ENCODE results near the gene MCHR1. TPM values are rescaled to one million over a fixed set of nuclear protein-coding genes. Genes with fewer than 3 reads are reported as not detected.

MCHR1 gene
- total and polyA plus RNA-seq, 2 of the 13 experiments (the other 11 are each of a cell fraction or from before 2014, with no cell fraction given), result 0.40 to 0.83 TPM

DNA sequence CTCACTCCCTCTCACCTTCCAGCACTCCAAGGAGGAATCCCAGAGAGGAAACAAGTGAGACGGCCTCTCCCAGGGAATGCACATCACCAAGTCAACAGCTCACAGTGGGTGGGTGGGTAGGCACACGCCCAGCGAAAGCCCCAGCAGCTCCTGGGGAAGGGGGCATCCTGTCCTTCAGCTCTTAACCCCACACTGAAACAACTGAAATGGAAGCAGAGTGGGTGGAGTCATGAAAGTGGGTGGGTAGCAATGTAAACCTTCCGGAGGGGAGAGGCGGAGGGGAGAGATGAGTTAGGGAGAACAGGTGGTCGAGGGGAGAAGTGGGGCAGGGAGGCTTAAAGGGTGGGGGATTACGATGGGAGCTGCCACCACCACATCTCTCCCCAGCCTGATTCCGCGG, 5.4 kb downstream of the MCHR1 start:
- Histone ChIP-seq H3K4me1 (ENCODE audit: insufficient read depth, low read length) (peaks cover 31% of the 10 kb centered on the region), H3K4me3 (replicated peaks in 1 of 3; ENCODE audit: insufficient read depth in 1 of 3, low read depth in 2 of 3, low read length in 3 of 3) (no peak overlapping the region), H3K9ac (ENCODE audit: insufficient read depth, low read depth, low read length) (no peak overlapping the region), H3K9me3 (ENCODE audit: low read length) (no peaks in the 10 kb centered on the region), H2AFZ (ENCODE audit: low read length) (no peak overlapping the region), H3K27me3 (ENCODE audit: control insufficient read depth in 1 of 2, insufficient read depth in 2 of 2, low read length in 2 of 2) (peaks cover 0 to 14% of the 10 kb centered on the region in 2 experiments), H3K36me3 (replicated peaks in 1 of 2; ENCODE audit: control insufficient read depth in 1 of 2, insufficient read depth in 2 of 2, low read length in 2 of 2) (no peaks in the 10 kb centered on the region), H3K79me2 (ENCODE audit: insufficient read depth, low read length) (no peaks in the 10 kb centered on the region), H4K20me1 (ENCODE audit: insufficient read depth, low read length) (no peaks in the 10 kb centered on the region), H3K4me2 (ENCODE audit: low read depth, low read length) (no peak overlapping the region), H3K27ac (ENCODE audit: extremely low read length, insufficient read depth, low read length) (no peak overlapping the region)
- intact Hi-C loops (cut with micrococcal nuclease; ENCODE audit: unreplicated experiment), result loop anchor here (5.0 kb wide), 1 partner anchor 33 kb away; no protein-coding TSS in a partner anchor
- POLR2A ChIA-PET, result no interaction called here
- no TSS peak for BruUV-seq (replicated peaks)
- ATAC-seq (no peak), DNase-seq (ENCODE audit: low spot score) (no peak), FAIRE-seq (no peak)
- CTCF ChIA-PET (ENCODE audit: low intra/inter-chr PET ratio, low total read pairs), result no interaction called here
- TF ChIP-seq ZFP1 (CRISPR knock-in tag; IDR thresholded peaks at IDR 0.05), result no peak
- no peak for TF ChIP-seq GLI4 (CRISPR knock-in tag; IDR thresholded peaks at IDR 0.05; ENCODE audit: borderline replicate concordance)
- no peak for TF ChIP-seq ZNF331 (CRISPR knock-in tag; IDR thresholded peaks at IDR 0.05)
- no peak for TF ChIP-seq STAG1 (CRISPR knock-in tag; IDR thresholded peaks at IDR 0.05)
- no peak for TF ChIP-seq SRF (IDR thresholded peaks at IDR 0.05; ENCODE audit: low read depth, low read length)
- TF ChIP-seq JUNB (CRISPR knock-in tag; IDR thresholded peaks at IDR 0.05; ENCODE audit: borderline replicate concordance), result no peak
- TF ChIP-seq ZFP41 (CRISPR knock-in tag; IDR thresholded peaks at IDR 0.05; ENCODE audit: borderline replicate concordance), result no peak
- TF ChIP-seq, protein P1, sequence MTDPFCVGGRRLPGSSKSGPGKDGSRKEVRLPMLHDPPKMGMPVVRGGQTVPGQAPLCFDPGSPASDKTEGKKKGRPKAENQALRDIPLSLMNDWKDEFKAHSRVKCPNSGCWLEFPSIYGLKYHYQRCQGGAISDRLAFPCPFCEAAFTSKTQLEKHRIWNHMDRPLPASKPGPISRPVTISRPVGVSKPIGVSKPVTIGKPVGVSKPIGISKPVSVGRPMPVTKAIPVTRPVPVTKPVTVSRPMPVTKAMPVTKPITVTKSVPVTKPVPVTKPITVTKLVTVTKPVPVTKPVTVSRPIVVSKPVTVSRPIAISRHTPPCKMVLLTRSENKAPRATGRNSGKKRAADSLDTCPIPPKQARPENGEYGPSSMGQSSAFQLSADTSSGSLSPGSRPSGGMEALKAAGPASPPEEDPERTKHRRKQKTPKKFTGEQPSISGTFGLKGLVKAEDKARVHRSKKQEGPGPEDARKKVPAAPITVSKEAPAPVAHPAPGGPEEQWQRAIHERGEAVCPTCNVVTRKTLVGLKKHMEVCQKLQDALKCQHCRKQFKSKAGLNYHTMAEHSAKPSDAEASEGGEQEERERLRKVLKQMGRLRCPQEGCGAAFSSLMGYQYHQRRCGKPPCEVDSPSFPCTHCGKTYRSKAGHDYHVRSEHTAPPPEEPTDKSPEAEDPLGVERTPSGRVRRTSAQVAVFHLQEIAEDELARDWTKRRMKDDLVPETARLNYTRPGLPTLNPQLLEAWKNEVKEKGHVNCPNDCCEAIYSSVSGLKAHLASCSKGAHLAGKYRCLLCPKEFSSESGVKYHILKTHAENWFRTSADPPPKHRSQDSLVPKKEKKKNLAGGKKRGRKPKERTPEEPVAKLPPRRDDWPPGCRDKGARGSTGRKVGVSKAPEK (CRISPR knock-in tag; IDR thresholded peaks at IDR 0.05; ENCODE audit: borderline replicate concordance), result no peak
- TF ChIP-seq, protein P2, sequence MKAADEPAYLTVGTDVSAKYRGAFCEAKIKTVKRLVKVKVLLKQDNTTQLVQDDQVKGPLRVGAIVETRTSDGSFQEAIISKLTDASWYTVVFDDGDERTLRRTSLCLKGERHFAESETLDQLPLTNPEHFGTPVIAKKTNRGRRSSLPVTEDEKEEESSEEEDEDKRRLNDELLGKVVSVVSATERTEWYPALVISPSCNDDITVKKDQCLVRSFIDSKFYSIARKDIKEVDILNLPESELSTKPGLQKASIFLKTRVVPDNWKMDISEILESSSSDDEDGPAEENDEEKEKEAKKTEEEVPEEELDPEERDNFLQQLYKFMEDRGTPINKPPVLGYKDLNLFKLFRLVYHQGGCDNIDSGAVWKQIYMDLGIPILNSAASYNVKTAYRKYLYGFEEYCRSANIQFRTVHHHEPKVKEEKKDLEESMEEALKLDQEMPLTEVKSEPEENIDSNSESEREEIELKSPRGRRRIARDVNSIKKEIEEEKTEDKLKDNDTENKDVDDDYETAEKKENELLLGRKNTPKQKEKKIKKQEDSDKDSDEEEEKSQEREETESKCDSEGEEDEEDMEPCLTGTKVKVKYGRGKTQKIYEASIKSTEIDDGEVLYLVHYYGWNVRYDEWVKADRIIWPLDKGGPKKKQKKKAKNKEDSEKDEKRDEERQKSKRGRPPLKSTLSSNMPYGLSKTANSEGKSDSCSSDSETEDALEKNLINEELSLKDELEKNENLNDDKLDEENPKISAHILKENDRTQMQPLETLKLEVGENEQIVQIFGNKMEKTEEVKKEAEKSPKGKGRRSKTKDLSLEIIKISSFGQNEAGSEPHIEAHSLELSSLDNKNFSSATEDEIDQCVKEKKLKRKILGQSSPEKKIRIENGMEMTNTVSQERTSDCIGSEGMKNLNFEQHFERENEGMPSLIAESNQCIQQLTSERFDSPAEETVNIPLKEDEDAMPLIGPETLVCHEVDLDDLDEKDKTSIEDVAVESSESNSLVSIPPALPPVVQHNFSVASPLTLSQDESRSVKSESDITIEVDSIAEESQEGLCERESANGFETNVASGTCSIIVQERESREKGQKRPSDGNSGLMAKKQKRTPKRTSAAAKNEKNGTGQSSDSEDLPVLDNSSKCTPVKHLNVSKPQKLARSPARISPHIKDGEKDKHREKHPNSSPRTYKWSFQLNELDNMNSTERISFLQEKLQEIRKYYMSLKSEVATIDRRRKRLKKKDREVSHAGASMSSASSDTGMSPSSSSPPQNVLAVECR (CRISPR knock-in tag; IDR thresholded peaks at IDR 0.05; ENCODE audit: borderline replicate concordance), result no peak
- TF ChIP-seq ZNF282 (IDR thresholded peaks at IDR 0.05; ENCODE audit: partially characterized antibody), result no peak
- TF ChIP-seq PCBP2 (optimal IDR thresholded peaks at IDR 0.05; ENCODE audit: low read depth, low read length, poor library complexity, severe bottlenecking), result no peak
- no peak for TF ChIP-seq TARDBP (CRISPR knock-in tag; IDR thresholded peaks at IDR 0.05)
- TF ChIP-seq NFIB (CRISPR knock-in tag; IDR thresholded peaks at IDR 0.05; ENCODE audit: borderline replicate concordance), result no peak
- TF ChIP-seq SNAPC2 (CRISPR knock-in tag; IDR thresholded peaks at IDR 0.05), result no peak
- no peak for TF ChIP-seq JARID2 (CRISPR knock-in tag; IDR thresholded peaks at IDR 0.05; ENCODE audit: insufficient replicate concordance)
- TF ChIP-seq, protein P3, sequence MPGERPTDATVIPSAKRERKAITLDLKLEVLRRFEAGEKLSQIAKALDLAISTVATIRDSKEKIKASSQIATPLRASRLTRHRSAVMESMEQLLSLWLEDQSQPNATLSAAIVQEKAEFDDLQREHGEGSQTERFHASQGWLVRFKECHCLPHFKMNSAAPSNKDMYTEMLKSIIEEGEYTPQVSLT (CRISPR knock-in tag; IDR thresholded peaks at IDR 0.05; ENCODE audit: borderline replicate concordance, low read depth), result no peak
- no peak for TF ChIP-seq POLR2AphosphoS5 (IDR thresholded peaks at IDR 0.05; ENCODE audit: low read depth, low read length)
- in situ Hi-C loops (cut with HindIII; ENCODE audit: extremely low pct_ligation_motif_present, low pct_unique_long_range_greater_than_20kb), result loop anchor here (5.0 to 10.0 kb wide), 2 partner anchors 73 to 210 kb away; no protein-coding TSS in a partner anchor
- 60% methylated on average over 9 of the region's 9 CpGs for WGBS (ENCODE audit: low lambda C conversion rate)

Data from HepG2 (cell line).